HepG2 (cell line): Measurements from ENCODE around the gene PPP1R16B. TPM values are rescaled to one million over a fixed set of nuclear protein-coding genes. Genes with fewer than 3 reads are reported as not detected.

ENCODE experiments used
- ATAC-seq: fragments of 200-7000 bp; cut with Tn5 transposase; 3 replicates; pipeline ENCODE4 v1.9.1; 2020; ENCODE audit warnings: mild to moderate bottlenecking, moderate library complexity
- BruUV-seq: library from RNA; stranded (reverse); fragments of 400-500 nt; replicated peaks from 2 replicates; lab custom pipeline; 2021; lab: Mats Ljungman, UMichigan
- CTCF ChIA-PET: fragments of 300-600 bp; formaldehyde crosslinking; extraction: SDS; loops from one replicate; lab custom pipeline; 2021; ENCODE audit warnings: low total read pairs, inconsistent platforms, low intra/inter-chr PET ratio; lab: Yijun Ruan, JAX
- POLR2A ChIA-PET: fragments of 350-600 bp; sonication (Branson Sonifier 250); formaldehyde crosslinking; loops from one replicate; lab custom pipeline; 2020; ENCODE audit warnings: antibody characterized with exemption, inconsistent platforms; lab: Yijun Ruan, JAX
- DNase-seq: peaks from one replicate; pipeline ENCODE4 v3.0.0-alpha.2; 2015; ENCODE audit warnings: low spot score
- FAIRE-seq: peaks from 3 replicates; lab custom pipeline; 2011; peaks lifted over from hg19 to GRCh38; lab: Jason Lieb, UNC
- H2AFZ ChIP-seq: one replicate; pipeline ENCODE4 v1.6.1; 2011; ENCODE audit warnings: low read length, inconsistent platforms
- H3K27ac ChIP-seq: fragments of 300-600 bp; 3 replicates; pipeline ENCODE4 v1.8.0; 2011; ENCODE audit warnings: mixed run types, mild to moderate bottlenecking, mixed read lengths, low read length, inconsistent platforms; ENCODE audit not compliant: insufficient read depth; ENCODE audit errors: extremely low read length
- H3K27me3 ChIP-seq, 2 experiments: fragments of 200-600 bp in 1 of 2; 2 replicates in 1 of 2; 3 replicates in 1 of 2; pipeline versions ENCODE4 v1.6.0 to v1.8.0; 2011; ENCODE audit warnings: low read length in 2 of 2, mild to moderate bottlenecking in 2 of 2, moderate library complexity in 2 of 2, inconsistent platforms in 1 of 2; ENCODE audit not compliant: insufficient read depth in 2 of 2, control insufficient read depth in 1 of 2
- H3K36me3 ChIP-seq, 2 experiments: fragments of 200-600 bp in 1 of 2; replicated peaks in 1 of 2; 2 replicates in 1 of 2; 3 replicates in 1 of 2; pipeline versions ENCODE4 v1.5.1 to v1.8.0; 2011; ENCODE audit warnings: low read length in 2 of 2, inconsistent platforms in 1 of 2; ENCODE audit not compliant: insufficient read depth in 2 of 2, control insufficient read depth in 1 of 2
- H3K4me1 ChIP-seq: 2 replicates; pipeline ENCODE4 v1.5.1; 2012; ENCODE audit warnings: low read length, inconsistent platforms; ENCODE audit not compliant: insufficient read depth
- H3K4me2 ChIP-seq: 2 replicates; pipeline ENCODE4 v1.6.0; 2011; ENCODE audit warnings: low read depth, low read length, inconsistent platforms
- H3K4me3 ChIP-seq, 3 experiments: fragments of 200-600 bp in 1 of 3; sonication (generic), shearing (Covaris generic) in 1 of 3; replicated peaks in 1 of 3; 2 replicates each; pipeline ENCODE4 v1.5.1; 2011 to 2016; ENCODE audit warnings: low read length in 3 of 3, inconsistent platforms in 2 of 3, low read depth in 2 of 3, mild to moderate bottlenecking in 2 of 3, control low read depth in 1 of 3, mixed read lengths in 1 of 3; ENCODE audit not compliant: insufficient read depth in 1 of 3
- H3K79me2 ChIP-seq: one replicate; pipeline ENCODE4 v1.6.1; 2011; ENCODE audit warnings: low read length, inconsistent platforms; ENCODE audit not compliant: insufficient read depth
- H3K9ac ChIP-seq: 2 replicates; pipeline ENCODE4 v1.6.0; 2011; ENCODE audit warnings: mild to moderate bottlenecking, low read depth, low read length, inconsistent platforms; ENCODE audit not compliant: insufficient read depth
- H3K9me3 ChIP-seq: 2 replicates; pipeline ENCODE4 v1.5.1; 2012; ENCODE audit warnings: mild to moderate bottlenecking, low read length
- H4K20me1 ChIP-seq: 2 replicates; pipeline ENCODE4 v1.6.0; 2011; ENCODE audit warnings: inconsistent platforms, mild to moderate bottlenecking, low read length, moderate library complexity; ENCODE audit not compliant: insufficient read depth
- GATAD2A ChIP-seq: IDR thresholded peaks from 2 replicates; pipeline ENCODE4 v1.6.1; 2016
- HNF4A ChIP-seq: sonication (generic); formaldehyde crosslinking; IDR thresholded peaks from 2 replicates; pipeline ENCODE4 v1.4.0; 2020; ENCODE audit warnings: missing genetic modification reagents
- MAF1 ChIP-seq: sonication (generic); formaldehyde crosslinking; IDR thresholded peaks from 2 replicates; pipeline ENCODE4 v1.5.0; 2020; ENCODE audit warnings: missing genetic modification reagents, borderline replicate concordance
- SAP130 ChIP-seq: IDR thresholded peaks from 2 replicates; pipeline ENCODE4 v1.6.1; 2016; ENCODE audit warnings: low read depth
- ZKSCAN8 ChIP-seq: IDR thresholded peaks from 2 replicates; pipeline ENCODE4 v1.6.1; 2016; ENCODE audit warnings: borderline replicate concordance, missing genetic modification reagents, missing compliant biosample characterization
- ZNF263 ChIP-seq: sonication (generic); formaldehyde crosslinking; IDR thresholded peaks from 2 replicates; pipeline ENCODE4 v1.4.0; 2020; ENCODE audit warnings: missing genetic modification reagents
- ZNF337 ChIP-seq: sonication (generic); formaldehyde crosslinking; IDR thresholded peaks from 2 replicates; pipeline ENCODE4 v1.5.1; 2020; ENCODE audit warnings: missing genetic modification reagents, low read depth, mild to moderate bottlenecking, borderline replicate concordance
- ZNF724P ChIP-seq: sonication (generic); formaldehyde crosslinking; IDR thresholded peaks from 2 replicates; pipeline ENCODE4 v1.8.0; 2022; ENCODE audit warnings: missing genetic modification reagents, borderline replicate concordance
- ZNF790 ChIP-seq: sonication (generic); formaldehyde crosslinking; IDR thresholded peaks from 2 replicates; pipeline ENCODE4 v1.8.0; 2022; ENCODE audit warnings: missing genetic modification reagents, mild to moderate bottlenecking, borderline replicate concordance
- ZSCAN25 ChIP-seq: sonication (generic); formaldehyde crosslinking; IDR thresholded peaks from 2 replicates; pipeline ENCODE4 v1.8.0; 2022; ENCODE audit warnings: mild to moderate bottlenecking, missing genetic modification reagents
- WGBS: methylation state at CpG from one replicate; pipeline ENCODE4 v1.1.6; 2017; ENCODE audit warnings: low lambda C conversion rate; 5-methylcytosine and 5-hydroxymethylcytosine counted together
- in situ Hi-C: cut with HindIII; loops from 2 replicates; pipeline ENCODE4 v1.10.0; 2017; ENCODE audit warnings: low pct_unique_long_range_greater_than_20kb; ENCODE audit not compliant: extremely low pct_ligation_motif_present
- intact Hi-C: fragments of 100-400 bp; cut with micrococcal nuclease; formaldehyde crosslinking; loops from one replicate; pipeline ENCODE4 v1.10.0; 2022; ENCODE audit not compliant: unreplicated experiment
- polyA plus RNA-seq, 8 experiments: library from polyadenylated mRNA; depleted of rRNA in 3 of 8; stranded (reverse) in 7 of 8; unstranded in 1 of 8; fragments of >200 nt; fragmentation: Illumina TruSeq in 4 of 8; extraction: Trizol in 4 of 8; gene quantifications; 2 replicates each; pipeline versions ENCODE4 v1.2.1 to v1.2.3, GENCODE V29; 2011 to 2016; ENCODE audit warnings: low read depth in 4 of 8, missing spikeins in 1 of 8, mixed read lengths in 1 of 8; ENCODE audit not compliant: insufficient read depth in 1 of 8
- total RNA-seq, 5 experiments: library from RNA; depleted of rRNA; stranded (reverse); fragments of >200 nt; fragmentation: Illumina TruSeq; extraction: Trizol; gene quantifications; 2 replicates each; pipeline ENCODE4 v1.2.3, GENCODE V29; 2016; ENCODE audit warnings: low read depth in 1 of 5
- TF ChIP-seq, protein P1 (sequence below): sonication (generic); formaldehyde crosslinking; IDR thresholded peaks from 2 replicates; pipeline ENCODE4 v1.8.0; 2022; ENCODE audit warnings: mild to moderate bottlenecking, missing genetic modification reagents, borderline replicate concordance
- TF ChIP-seq, protein P2 (sequence below): IDR thresholded peaks from 2 replicates; pipeline ENCODE4 v1.6.1; 2012; ENCODE audit warnings: inconsistent platforms
- TF ChIP-seq, protein P3 (sequence below): sonication (generic); formaldehyde crosslinking; IDR thresholded peaks from 2 replicates; pipeline ENCODE4 v1.4.0; 2020; ENCODE audit warnings: missing genetic modification reagents, borderline replicate concordance
- TF ChIP-seq, protein P4 (sequence below): sonication (generic); formaldehyde crosslinking; IDR thresholded peaks from 2 replicates; pipeline ENCODE4 v1.4.0; 2020; ENCODE audit warnings: mild to moderate bottlenecking, missing genetic modification reagents
- TF ChIP-seq, protein P5 (sequence below): sonication (generic); formaldehyde crosslinking; IDR thresholded peaks from 2 replicates; pipeline ENCODE4 v1.4.0; 2020; ENCODE audit warnings: missing genetic modification reagents
- TF ChIP-seq, protein P6 (sequence below): sonication (generic); formaldehyde crosslinking; IDR thresholded peaks from 2 replicates; pipeline ENCODE4 v1.4.0; 2020; ENCODE audit warnings: low read depth, mild to moderate bottlenecking, missing genetic modification reagents

PPP1R16B gene
- total and polyA plus RNA-seq, 2 of the 13 experiments (the other 11 are each of a cell fraction or from before 2014, with no cell fraction given) = 0.02 to 0.11 TPM

DNA sequence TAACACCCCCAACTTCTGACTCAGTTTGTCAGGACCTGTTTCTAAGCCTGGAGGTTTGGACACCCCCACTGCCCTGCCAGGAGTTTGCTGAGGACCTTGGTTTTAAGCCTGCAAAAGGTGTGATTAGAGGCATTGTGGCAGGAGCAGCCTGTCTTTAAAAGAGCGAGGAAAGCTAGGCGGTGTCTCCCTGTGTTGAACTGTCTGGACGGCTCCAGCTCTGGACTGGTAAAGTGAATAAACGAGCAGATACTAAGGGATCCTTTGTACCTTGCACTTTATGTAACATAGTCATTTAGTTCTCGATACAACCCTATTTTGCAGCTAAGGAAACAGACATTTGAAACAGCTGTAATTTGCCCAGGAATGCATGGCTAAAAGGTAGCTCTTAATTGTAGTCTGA is 135.1 kb downstream of the PPP1R16B start:
- FAIRE-seq (no peak), ATAC-seq (peak; percentile 34), DNase-seq (no peak)
- WGBS = 82% methylated on average over 5 of the region's 5 CpGs
- POLR2A ChIA-PET = interaction anchor here (0.7 to 2.6 kb wide), 4 partner anchors 14 to 27 kb away, joined by 3 to 12 read pairs (median 6); partner anchors contain the start of gene FAM83D
- Histone ChIP-seq H3K9me3 (no peaks in the 10 kb centered on the region), H2AFZ (no peak overlapping the region), H3K9ac (no peak overlapping the region), H4K20me1 (peaks cover 7% of the 10 kb centered on the region; the same call in 1 of the 2 replicates), H3K36me3 (peaks cover 50 to 85% of the 10 kb centered on the region in 2 experiments), H3K4me2 (no peak overlapping the region), H3K79me2 (peaks cover 66% of the 10 kb centered on the region), H3K27me3 (no peaks in the 10 kb centered on the region), H3K4me3 (no peak overlapping the region), H3K4me1 (peaks cover 67% of the 10 kb centered on the region), H3K27ac (peak overlapping the region; percentile 39)
- CTCF ChIA-PET = no interaction called here
- no TSS peak for BruUV-seq
- intact Hi-C loops (loop anchor here (1.0 kb wide), 1 partner anchor 27 kb away; no protein-coding TSS in a partner anchor), in situ Hi-C loops (no loop called here)
- TF ChIP-seq HNF4A (CRISPR knock-in tag) = peak; percentile 23; the same call in 1 of the 2 replicates
- TF ChIP-seq, protein P1, sequence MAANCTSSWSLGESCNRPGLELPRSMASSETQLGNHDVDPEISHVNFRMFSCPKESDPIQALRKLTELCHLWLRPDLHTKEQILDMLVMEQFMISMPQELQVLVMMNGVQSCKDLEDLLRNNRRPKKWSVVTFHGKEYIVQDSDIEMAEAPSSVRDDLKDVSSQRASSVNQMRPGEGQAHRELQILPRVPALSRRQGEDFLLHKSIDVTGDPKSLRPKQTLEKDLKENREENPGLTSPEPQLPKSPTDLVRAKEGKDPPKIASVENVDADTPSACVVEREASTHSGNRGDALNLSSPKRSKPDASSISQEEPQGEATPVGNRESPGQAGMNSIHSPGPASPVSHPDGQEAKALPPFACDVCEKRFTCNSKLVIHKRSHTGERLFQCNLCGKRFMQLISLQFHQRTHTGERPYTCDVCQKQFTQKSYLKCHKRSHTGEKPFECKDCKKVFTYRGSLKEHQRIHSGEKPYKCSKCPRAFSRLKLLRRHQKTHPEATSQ = no peak
- TF ChIP-seq ZNF724P = no peak
- TF ChIP-seq ZNF790 (CRISPR knock-in tag) = no peak
- TF ChIP-seq GATAD2A = 0 out of 2 replicates have a peak, but pooled peaks have one; percentile 13
- TF ChIP-seq MAF1 (CRISPR knock-in tag) = no peak
- no peak for TF ChIP-seq ZNF263 (CRISPR knock-in tag)
- TF ChIP-seq, protein P2, sequence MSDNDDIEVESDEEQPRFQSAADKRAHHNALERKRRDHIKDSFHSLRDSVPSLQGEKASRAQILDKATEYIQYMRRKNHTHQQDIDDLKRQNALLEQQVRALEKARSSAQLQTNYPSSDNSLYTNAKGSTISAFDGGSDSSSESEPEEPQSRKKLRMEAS = no peak
- TF ChIP-seq, protein P3, sequence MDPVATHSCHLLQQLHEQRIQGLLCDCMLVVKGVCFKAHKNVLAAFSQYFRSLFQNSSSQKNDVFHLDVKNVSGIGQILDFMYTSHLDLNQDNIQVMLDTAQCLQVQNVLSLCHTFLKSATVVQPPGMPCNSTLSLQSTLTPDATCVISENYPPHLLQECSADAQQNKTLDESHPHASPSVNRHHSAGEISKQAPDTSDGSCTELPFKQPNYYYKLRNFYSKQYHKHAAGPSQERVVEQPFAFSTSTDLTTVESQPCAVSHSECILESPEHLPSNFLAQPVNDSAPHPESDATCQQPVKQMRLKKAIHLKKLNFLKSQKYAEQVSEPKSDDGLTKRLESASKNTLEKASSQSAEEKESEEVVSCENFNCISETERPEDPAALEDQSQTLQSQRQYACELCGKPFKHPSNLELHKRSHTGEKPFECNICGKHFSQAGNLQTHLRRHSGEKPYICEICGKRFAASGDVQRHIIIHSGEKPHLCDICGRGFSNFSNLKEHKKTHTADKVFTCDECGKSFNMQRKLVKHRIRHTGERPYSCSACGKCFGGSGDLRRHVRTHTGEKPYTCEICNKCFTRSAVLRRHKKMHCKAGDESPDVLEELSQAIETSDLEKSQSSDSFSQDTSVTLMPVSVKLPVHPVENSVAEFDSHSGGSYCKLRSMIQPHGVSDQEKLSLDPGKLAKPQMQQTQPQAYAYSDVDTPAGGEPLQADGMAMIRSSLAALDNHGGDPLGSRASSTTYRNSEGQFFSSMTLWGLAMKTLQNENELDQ (CRISPR knock-in tag) = no peak
- TF ChIP-seq ZSCAN25 = no peak
- 0 out of 2 replicates have a peak, but pooled peaks have one; percentile 21 for TF ChIP-seq SAP130 (CRISPR knock-in tag)
- TF ChIP-seq, protein P4, sequence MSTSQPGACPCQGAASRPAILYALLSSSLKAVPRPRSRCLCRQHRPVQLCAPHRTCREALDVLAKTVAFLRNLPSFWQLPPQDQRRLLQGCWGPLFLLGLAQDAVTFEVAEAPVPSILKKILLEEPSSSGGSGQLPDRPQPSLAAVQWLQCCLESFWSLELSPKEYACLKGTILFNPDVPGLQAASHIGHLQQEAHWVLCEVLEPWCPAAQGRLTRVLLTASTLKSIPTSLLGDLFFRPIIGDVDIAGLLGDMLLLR = no peak
- peak; percentile 16; the same call in 1 of the 2 replicates for TF ChIP-seq ZKSCAN8 (CRISPR knock-in tag)
- TF ChIP-seq, protein P5, sequence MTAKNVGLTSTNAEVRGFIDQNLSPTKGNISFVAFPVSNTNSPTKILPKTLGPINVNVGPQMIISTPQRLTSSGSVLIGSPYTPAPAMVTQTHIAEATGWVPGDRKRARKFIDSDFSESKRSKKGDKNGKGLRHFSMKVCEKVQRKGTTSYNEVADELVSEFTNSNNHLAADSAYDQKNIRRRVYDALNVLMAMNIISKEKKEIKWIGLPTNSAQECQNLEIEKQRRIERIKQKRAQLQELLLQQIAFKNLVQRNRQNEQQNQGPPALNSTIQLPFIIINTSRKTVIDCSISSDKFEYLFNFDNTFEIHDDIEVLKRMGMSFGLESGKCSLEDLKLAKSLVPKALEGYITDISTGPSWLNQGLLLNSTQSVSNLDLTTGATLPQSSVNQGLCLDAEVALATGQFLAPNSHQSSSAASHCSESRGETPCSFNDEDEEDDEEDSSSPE (CRISPR knock-in tag) = no peak
- no peak for TF ChIP-seq ZNF337 (CRISPR knock-in tag)
- TF ChIP-seq, protein P6, sequence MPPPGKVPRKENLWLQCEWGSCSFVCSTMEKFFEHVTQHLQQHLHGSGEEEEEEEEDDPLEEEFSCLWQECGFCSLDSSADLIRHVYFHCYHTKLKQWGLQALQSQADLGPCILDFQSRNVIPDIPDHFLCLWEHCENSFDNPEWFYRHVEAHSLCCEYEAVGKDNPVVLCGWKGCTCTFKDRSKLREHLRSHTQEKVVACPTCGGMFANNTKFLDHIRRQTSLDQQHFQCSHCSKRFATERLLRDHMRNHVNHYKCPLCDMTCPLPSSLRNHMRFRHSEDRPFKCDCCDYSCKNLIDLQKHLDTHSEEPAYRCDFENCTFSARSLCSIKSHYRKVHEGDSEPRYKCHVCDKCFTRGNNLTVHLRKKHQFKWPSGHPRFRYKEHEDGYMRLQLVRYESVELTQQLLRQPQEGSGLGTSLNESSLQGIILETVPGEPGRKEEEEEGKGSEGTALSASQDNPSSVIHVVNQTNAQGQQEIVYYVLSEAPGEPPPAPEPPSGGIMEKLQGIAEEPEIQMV (CRISPR knock-in tag) = no peak
